DMS114 treated with DMSO at 0.1 percent for 48 hours (cell line): ENCODE data around the gene TCEA2.
"Not testable (repeated sequence)": the region's sequence is repeated elsewhere in the genome, so short reads cannot be mapped to it uniquely, and the experiment has no call there.

Experiments
- DNase-seq: peaks from one replicate; lab custom pipeline; 2025; ENCODE audit not compliant: unreplicated experiment; lab: John Stamatoyannopoulos, UW

The TCEA2 gene

GRCh38 chr20:64077094-64077493 is 14.1 kb downstream of the TCEA2 start:
- no peak for DNase-seq

- DNase-seq: no peak
These were observed 14.5 kb downstream of the TCEA2 start for GRCh38 chr20:64077541-64077875.

- no peak for DNase-seq
These were observed 15.0 kb downstream of the TCEA2 start for GRCh38 chr20:64077876-64078551.

GRCh38 chr20:64078934-64079272 is 15.9 kb downstream of the TCEA2 start:
- no peak for DNase-seq

GRCh38 chr20:64079273-64080012 is 16.4 kb downstream of the TCEA2 start, which contains the start of gene RGS19:
Gene RGS19 (minus strand): TSS chr20:64079518. CDS start chr20:64076886, 2,632 bp downstream.
- DNase-seq: peak; percentile 53

GRCh38 chr20:64080013-64080812 is 17.2 kb downstream of the TCEA2 start, which contains the start of gene OPRL1:
Gene OPRL1 (plus strand): TSS chr20:64080082. CDS start chr20:64092721, 12,639 bp downstream.
- DNase-seq: peak; percentile 16

- no peak for DNase-seq
These were observed 18.0 kb downstream of the TCEA2 start for GRCh38 chr20:64080813-64081623.

GRCh38 chr20:64081624-64081964 is 18.6 kb downstream of the TCEA2 start:
- DNase-seq: no peak

- no peak for DNase-seq
These were observed 19.2 kb downstream of the TCEA2 start for GRCh38 chr20:64082126-64082731.

GRCh38 chr20:64082820-64083377 is 19.9 kb downstream of the TCEA2 start:
- no peak for DNase-seq

GRCh38 chr20:64083378-64083803 is 20.4 kb downstream of the TCEA2 start:
- peak; percentile 62 for DNase-seq

GRCh38 chr20:64083804-64084684 is 21.0 kb downstream of the TCEA2 start, which contains the start of gene LKAAEAR1:
Gene LKAAEAR1 (minus strand): TSS chr20:64084398. CDS start chr20:64084219, 179 bp downstream.
- no peak for DNase-seq

GRCh38 chr20:64084685-64085152 is 21.7 kb downstream of the TCEA2 start:
- no peak for DNase-seq

GRCh38 chr20:64086801-64087200 is 23.8 kb downstream of the TCEA2 start:
- no peak for DNase-seq

GRCh38 chr20:64087226-64087825 is 24.3 kb downstream of the TCEA2 start:
- not testable (repeated sequence) for DNase-seq

- DNase-seq: not testable (repeated sequence)
These were observed 25.6 kb downstream of the TCEA2 start for GRCh38 chr20:64088586-64088985.

- DNase-seq: no peak
These were observed 27.2 kb downstream of the TCEA2 start for GRCh38 chr20:64090165-64090564.

- no peak for DNase-seq
These were observed 28.3 kb downstream of the TCEA2 start for GRCh38 chr20:64091340-64091739.

GRCh38 chr20:64091770-64092169 is 28.8 kb downstream of the TCEA2 start:
- DNase-seq: no peak
